NCI-H345 (cell line): ENCODE data around the gene LTBP2.

ENCODE experiments used
- DNase-seq: peaks from one replicate; lab custom pipeline; 2025; lab: John Stamatoyannopoulos, UW

LTBP2 gene

GRCh38 chr14:74591394-74591793, 20.6 kb downstream of the LTBP2 start:
- no peak for DNase-seq

- no peak for DNase-seq
These were observed 22.7 kb downstream of the LTBP2 start for GRCh38 chr14:74589291-74589879.

- DNase-seq: no peak
These were observed 24.7 kb downstream of the LTBP2 start for GRCh38 chr14:74587363-74587707.

- DNase-seq: no peak
These were observed 25.2 kb downstream of the LTBP2 start for GRCh38 chr14:74586681-74587362.

GRCh38 chr14:74585406-74586335, 26.4 kb downstream of the LTBP2 start:
- DNase-seq: no peak

GRCh38 chr14:74584951-74585350, 27.1 kb downstream of the LTBP2 start:
- no peak for DNase-seq

GRCh38 chr14:74583689-74584434, 28.2 kb downstream of the LTBP2 start:
- DNase-seq: no peak

GRCh38 chr14:74582910-74583581, 29.0 kb downstream of the LTBP2 start:
- no peak for DNase-seq

GRCh38 chr14:74580275-74580672, 31.8 kb downstream of the LTBP2 start:
- no peak for DNase-seq

- DNase-seq: no peak
These were observed 32.4 kb downstream of the LTBP2 start for GRCh38 chr14:74579447-74580274.

GRCh38 chr14:74578479-74578878, 33.6 kb downstream of the LTBP2 start:
- DNase-seq: no peak

GRCh38 chr14:74577948-74578275, 34.1 kb downstream of the LTBP2 start:
- no peak for DNase-seq

GRCh38 chr14:74577247-74577947, 34.6 kb downstream of the LTBP2 start:
- no peak for DNase-seq

GRCh38 chr14:74575936-74576335, 36.1 kb downstream of the LTBP2 start:
- DNase-seq: no peak

- no peak for DNase-seq
These were observed 36.5 kb downstream of the LTBP2 start for GRCh38 chr14:74575507-74575906.

GRCh38 chr14:74574706-74575105, 37.3 kb downstream of the LTBP2 start:
- no peak for DNase-seq

GRCh38 chr14:74574090-74574433, 38.0 kb downstream of the LTBP2 start:
- DNase-seq: no peak

- no peak for DNase-seq
These were observed 38.5 kb downstream of the LTBP2 start for GRCh38 chr14:74573421-74574089.

GRCh38 chr14:74572726-74573301, 39.2 kb downstream of the LTBP2 start:
- no peak for DNase-seq
